Endometrium (tissue), 2 donors: Measurements from ENCODE around the gene OPRM1.
"Not testable (repeated sequence)": the region's sequence is repeated elsewhere in the genome, so short reads cannot be mapped to it uniquely, and the experiment has no call there.

Experiments
- FAIRE-seq: peaks from 2 replicates; lab custom pipeline; 2012; peaks lifted over from hg19 to GRCh38; lab: Jason Lieb, UNC
- donor health status: control.
- donor health status: control.

The OPRM1 gene

GRCh38 chr6:154154389-154154967 is 115.4 kb downstream of the OPRM1 start:
- peak; percentile 94 for FAIRE-seq

GRCh38 chr6:154156135-154156896 is 117.3 kb downstream of the OPRM1 start:
- FAIRE-seq, result no peak

GRCh38 chr6:154157082-154157481 is 118.0 kb downstream of the OPRM1 start:
- FAIRE-seq, result no peak

- FAIRE-seq, result no peak
Observed at GRCh38 chr6:154157706-154158105, 118.7 kb downstream of the OPRM1 start.

GRCh38 chr6:154159126-154159525 is 120.1 kb downstream of the OPRM1 start:
- no peak for FAIRE-seq

- no peak for FAIRE-seq
Observed at GRCh38 chr6:154161689-154162088, 122.6 kb downstream of the OPRM1 start.

GRCh38 chr6:154164397-154164796 is 125.4 kb downstream of the OPRM1 start:
- peak; percentile 54 for FAIRE-seq

- FAIRE-seq, result no peak
Observed at GRCh38 chr6:154165478-154165877, 126.4 kb downstream of the OPRM1 start.

- no peak for FAIRE-seq
Observed at GRCh38 chr6:154166140-154166539, 127.1 kb downstream of the OPRM1 start.

GRCh38 chr6:154167126-154167525 is 128.1 kb downstream of the OPRM1 start:
- no peak for FAIRE-seq

- no peak for FAIRE-seq
Observed at GRCh38 chr6:154169193-154169847, 130.3 kb downstream of the OPRM1 start.

- no peak for FAIRE-seq
Observed at GRCh38 chr6:154170106-154170505, 131.1 kb downstream of the OPRM1 start.

GRCh38 chr6:154172393-154172792 is 133.4 kb downstream of the OPRM1 start:
- not testable (repeated sequence) for FAIRE-seq

- FAIRE-seq, result no peak
Observed at GRCh38 chr6:154179434-154179833, 140.4 kb downstream of the OPRM1 start.

- FAIRE-seq, result no peak
Observed at GRCh38 chr6:154187203-154187602, 148.2 kb downstream of the OPRM1 start.

GRCh38 chr6:154187714-154188113 is 148.7 kb downstream of the OPRM1 start:
- no peak for FAIRE-seq

GRCh38 chr6:154196333-154196885 is 157.4 kb downstream of the OPRM1 start:
- FAIRE-seq, result no peak

- no peak for FAIRE-seq
Observed at GRCh38 chr6:154197196-154197860, 158.3 kb downstream of the OPRM1 start.

- not testable (repeated sequence) for FAIRE-seq
Observed at GRCh38 chr6:154201688-154202087, 162.6 kb downstream of the OPRM1 start.

GRCh38 chr6:154202339-154202738 is 163.3 kb downstream of the OPRM1 start:
- no peak for FAIRE-seq

GRCh38 chr6:154202958-154203357 is 163.9 kb downstream of the OPRM1 start:
- FAIRE-seq, result no peak

GRCh38 chr6:154206141-154206540 is 167.1 kb downstream of the OPRM1 start:
- no peak for FAIRE-seq
